Neural cell (in vitro differentiated cells): ENCODE data around the gene ARSB.

Source experiments
- CTCF ChIP-seq: fragments of 450-650 bp; IDR thresholded peaks from 2 replicates; pipeline ENCODE4 v1.5.1; 2014; ENCODE audit warnings: antibody characterized with exemption, mild to moderate bottlenecking, moderate library complexity; ENCODE audit not compliant: poor library complexity, severe bottlenecking
- EP300 ChIP-seq: fragments of 450-650 bp; conservative IDR thresholded peaks from 2 replicates; pipeline ENCODE4 v1.6.1; 2014; ENCODE audit warnings: antibody characterized with exemption, mild to moderate bottlenecking, moderate library complexity; ENCODE audit not compliant: poor library complexity, severe bottlenecking
- POLR2AphosphoS5 ChIP-seq: IDR thresholded peaks from 2 replicates; pipeline ENCODE4 v1.6.1; 2012
- REST ChIP-seq: IDR thresholded peaks from 2 replicates; pipeline ENCODE4 v1.6.1; 2012; ENCODE audit warnings: borderline replicate concordance

GRCh38 chr5:78992146-78992545, 7.0 kb upstream of the ARSB start:
- TF ChIP-seq REST (no peak), CTCF (no peak), EP300 (no peak), POLR2AphosphoS5 (no peak)
